ENCODE measurements around the gene EXTL1.

EXTL1 gene

DNA sequence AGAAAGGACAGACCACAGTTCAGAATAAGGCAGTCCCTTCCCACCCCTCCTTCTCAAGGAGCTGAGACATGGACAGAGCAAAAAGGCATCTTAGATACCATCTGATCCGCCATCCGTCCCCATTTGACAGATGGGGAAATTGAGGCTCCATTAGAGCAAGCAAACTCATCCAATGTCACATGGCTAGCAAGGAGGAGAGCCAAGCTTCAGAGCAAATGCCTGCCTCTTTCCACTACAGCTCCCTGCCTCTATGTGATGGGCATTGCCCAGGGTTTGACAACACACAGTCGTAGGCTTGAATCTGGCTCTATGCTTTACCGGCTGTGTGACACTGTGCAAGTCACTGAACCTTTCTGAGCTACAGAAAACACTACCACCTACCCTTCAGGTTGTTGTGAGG, 20.4 kb downstream of the EXTL1 start:
- DNase-seq (ENCODE audit: low read depth in 3 of 3) = no peak

DNA sequence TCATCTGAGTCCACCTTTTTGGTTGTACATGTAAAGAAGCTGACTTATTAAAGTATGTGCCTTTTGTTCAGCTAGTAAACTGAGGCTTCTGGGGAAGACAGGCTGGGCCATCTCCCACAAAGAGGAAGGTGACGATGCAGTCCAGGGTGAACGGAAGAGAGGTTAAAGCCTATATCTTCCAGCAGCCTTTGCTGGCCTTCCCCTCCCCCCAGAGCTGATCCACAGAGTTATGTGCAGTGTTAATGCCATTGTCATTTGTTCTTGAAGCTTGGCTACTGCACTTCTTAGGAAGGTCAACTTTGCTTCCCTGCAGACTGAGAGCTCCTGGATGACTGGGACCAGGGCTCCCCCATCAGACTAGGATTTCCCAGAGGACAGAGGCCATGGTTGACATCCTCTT, 22.2 kb downstream of the EXTL1 start:
- DNase-seq (ENCODE audit: low read depth in 3 of 3) = no peak

DNA sequence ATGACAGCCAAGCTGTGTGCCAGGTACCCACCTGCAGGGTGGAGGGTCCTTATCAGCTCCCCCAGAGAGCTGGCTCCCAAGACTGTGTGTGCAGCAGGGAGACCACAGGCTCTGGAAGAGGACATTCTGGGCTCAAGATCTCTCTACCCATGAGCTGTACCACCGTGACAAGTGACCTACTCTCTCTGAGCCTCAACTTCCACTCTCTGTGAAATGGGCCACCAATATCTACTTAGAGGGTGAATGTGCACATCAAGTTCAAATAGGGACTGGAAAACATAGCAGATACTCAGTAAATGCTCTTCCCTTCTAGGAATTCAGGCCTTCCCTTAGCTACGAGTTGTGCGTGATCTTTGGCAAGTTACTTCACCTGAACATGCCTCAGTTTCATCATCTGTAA, 22.8 kb downstream of the EXTL1 start:
- DNase-seq (ENCODE audit: low read depth in 3 of 3) = no peak

DNA sequence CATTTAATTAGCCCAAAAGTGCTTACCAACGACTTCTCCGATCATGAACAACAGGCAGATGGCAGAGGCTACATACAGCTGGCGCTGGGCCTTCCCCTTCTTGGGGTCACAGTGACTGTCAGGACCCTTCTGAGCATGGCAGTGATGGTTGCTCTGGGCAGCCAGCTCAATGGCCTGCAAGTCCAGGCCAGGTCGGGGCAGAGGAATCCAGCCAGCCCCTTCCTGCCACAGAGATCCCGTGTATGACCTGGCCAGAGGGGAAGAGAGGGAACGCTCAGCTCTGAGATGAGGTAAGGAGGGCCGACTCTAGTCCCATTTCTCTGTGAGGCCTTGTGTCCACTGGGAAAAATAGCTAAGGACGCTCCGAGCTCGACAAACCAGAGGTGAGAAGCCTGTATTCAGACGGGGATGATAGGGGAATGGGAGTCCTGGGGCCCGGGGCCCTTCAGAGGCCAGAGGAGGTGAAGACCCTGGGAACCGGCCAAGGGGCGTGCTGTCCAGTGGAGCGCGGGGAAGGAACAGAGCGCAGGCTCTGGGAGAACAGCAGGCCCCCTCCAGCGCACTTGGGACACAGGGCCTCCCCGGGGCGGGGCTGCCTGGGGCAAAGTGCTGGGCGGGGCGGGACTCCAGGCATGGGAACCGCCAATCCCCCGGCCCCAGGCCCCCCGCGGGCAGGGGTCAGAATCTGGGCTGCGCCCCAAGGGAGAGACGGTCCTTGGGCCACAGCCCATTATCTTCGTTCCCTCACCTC, 23.6 kb downstream of the EXTL1 start:
- DNase-seq (ENCODE audit: low read depth in 3 of 3) = no peak

DNA sequence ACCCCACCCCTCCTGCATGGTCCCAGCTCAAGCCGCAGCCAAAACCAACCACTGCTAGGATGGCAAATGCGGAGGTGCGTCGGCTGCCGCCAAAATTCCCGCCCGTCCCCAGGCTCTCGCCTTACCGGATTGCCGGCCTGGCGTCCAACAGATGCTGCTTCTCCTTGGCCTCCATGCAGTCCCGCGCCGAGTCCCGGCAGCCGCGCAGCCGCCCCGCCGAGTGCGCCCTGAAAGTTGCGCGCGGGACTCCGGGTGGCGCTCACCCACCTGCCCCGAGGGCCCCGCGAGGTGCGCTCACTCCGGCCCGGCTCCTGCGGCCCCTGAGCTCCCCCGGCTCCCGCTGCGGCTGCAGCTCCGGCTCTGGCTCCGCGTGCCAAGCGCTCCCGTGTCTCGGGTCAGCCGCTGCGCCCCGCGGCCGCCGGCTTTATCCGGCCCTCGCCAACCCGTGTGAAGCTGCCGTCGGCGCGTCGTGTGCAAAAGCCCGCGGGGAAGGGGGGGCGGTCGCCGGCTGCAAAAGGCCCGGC, 24.2 kb downstream of the EXTL1 start, which contains the start of gene SLC30A2:
SLC30A2 (minus strand) TSS at position 397 of the 524 bp plus-strand sequence; CDS start at position 175, 222 bp downstream.
- DNase-seq (ENCODE audit: low read depth in 3 of 3) = no peak

DNA sequence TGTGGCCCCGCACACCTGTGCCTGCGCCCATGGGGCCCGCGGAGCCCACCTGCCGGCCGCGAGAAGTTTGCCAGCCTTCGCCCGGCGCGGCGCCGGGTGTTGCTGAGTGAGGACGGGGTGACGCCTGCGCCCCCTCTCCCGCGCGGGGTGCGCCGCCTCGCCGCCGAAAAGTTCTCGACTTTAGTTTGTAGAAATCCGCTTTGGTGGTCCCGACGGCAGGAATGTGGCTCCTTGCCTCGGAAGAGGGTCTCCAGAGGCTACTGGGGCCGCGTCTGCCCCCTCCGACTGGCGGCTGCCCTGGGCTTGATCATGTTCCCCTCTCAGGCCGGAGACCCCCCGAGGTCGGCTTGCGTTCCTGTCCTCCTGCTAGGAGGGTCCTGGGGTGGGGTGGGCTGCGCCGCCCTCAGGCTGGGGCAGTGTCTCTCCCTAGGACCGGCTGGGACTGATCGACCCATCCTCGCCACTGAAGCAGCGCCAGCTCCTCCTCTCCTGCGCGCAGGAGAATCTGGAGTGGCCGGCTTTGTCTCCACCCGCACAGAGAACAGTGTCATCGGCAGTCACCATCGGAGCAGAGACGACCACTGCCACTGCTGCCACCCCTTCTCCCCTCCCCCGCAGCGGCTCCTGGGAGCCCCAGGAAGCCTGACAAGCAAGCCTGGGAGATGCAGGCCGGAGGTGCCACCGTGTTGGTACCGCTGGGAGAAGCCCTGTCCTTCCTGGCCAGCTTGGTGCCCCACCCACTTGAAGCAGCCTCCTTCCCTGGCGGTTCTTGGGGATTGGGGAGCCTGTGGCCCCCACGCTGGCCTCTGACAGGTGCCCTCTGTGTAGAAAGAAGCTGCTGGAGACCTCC, 24.9 kb downstream of the EXTL1 start:
- DNase-seq (ENCODE audit: low read depth in 3 of 3) = no peak

DNA sequence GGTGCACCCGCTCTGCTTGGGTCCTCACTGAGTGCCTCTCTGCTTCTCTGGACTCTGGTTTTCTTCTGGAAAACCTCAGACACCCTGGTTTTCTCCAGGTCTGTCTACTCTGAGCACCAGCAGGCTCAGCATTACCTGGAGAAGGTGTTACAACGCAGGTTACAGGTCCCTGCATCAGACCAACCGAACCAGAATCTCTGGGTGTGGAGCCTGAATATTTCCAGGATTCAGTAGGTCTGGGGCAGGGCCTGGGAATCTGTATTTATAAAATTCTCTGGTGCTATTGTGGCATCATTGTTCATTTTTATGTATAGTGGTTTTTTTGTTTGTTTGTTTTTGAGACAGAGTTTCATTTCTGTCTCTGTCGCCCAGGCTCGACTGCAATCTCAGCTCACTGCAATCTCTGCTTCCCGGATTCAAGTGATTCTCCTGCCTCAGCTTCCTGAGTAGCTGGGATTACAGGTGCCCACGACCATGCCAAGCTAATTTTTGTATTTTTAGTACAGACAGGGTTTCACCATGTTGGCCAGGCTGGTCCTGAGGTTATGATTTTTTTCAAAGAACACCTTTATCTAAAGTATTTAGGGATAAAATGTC, 25.8 kb downstream of the EXTL1 start:
- no peak for DNase-seq (ENCODE audit: low read depth in 3 of 3)

DNA sequence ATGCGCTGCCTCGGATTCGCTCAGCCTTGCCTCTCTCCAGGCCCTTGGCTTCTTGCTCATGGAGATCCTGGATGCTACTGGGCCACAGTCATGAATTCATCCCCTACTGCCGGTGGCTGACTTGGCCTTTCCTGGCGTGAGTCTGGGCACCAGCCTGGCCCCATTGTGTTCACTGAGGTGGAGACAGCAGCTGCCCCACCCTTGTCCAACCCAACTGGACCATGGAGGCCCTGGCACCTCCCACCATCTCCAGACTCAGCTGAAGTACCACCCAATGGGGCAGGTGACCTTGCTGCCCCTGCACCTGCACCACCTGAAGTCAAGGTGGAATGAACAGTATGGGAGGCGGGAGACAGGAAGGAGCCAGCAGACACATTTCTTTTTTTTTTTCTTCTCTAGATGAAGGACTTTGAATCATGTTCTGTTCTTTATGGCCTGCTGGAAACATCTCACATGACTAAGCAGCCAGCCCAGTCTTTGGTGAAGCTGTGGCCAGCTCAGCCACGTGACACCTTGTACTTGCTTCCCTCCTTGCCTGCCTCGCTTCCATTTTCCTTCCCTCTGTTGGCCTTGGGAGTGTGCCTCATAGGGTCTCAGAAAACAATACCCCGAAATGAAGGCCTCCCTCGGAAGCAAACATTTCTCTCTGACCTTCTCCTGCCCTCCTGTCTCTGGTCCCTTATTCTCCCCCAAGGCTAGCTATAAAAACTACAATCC, 28.1 kb downstream of the EXTL1 start:
- no peak for DNase-seq (ENCODE audit: low read depth in 3 of 3)

DNA sequence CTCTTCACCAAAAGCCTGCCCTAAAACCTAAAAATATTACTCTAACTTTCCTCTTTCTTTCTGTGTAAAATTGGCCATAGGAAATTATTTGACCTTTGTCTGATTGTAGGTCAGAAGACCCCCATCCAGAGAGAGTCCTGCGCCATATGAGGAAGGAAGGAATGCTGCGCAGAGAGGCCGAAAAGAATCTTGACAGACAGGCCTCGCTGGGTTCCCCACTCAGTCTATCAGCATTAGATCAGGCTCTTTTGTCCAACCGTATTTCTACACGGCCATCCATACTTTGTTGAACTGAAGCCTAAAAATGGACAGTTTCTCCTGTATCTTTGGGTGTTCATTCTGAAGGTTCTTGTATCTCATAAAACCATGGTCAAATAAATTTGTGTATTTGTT, 28.7 kb downstream of the EXTL1 start:
- DNase-seq (ENCODE audit: low read depth in 3 of 3) = no peak

DNA sequence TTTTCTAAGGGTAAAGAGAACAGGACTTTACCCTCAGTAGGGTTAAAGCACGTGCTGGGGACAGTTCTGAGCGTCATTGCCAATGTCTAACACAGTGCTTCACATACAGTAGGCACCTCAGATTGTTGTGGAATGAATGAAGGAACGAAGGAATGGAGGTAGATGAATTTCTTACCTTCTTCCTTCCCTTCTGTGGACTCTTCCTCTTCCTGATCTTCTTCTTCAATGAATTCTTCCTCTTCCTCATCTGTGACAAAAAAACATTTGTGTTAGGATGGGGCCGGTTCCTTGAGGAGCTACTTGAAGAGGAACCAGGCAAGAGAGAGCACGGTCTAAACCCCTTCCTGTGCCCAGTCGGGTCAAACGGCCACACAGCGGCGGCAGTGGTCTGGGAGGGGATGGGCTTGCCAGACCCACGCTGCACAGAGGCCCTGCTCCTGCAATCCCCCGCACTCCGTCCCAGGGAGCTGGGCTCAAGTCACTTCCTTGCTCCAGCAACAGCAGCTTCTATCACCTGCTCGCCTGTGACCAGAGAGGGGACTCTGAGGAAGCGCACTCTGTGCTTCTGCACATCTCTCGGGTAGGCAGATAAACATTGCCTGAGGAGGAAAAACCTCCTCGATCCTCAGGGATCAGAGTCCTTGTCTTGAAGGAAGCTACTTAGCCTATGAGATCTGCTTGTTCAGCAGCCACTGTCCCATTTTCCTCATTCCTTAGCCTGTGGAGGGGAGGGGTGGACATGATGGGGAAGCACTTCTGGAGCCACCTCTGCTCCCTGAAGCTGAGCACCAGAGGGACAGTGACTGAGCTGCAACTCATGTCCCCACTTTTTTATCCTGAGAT, 32.4 kb downstream of the EXTL1 start:
- no peak for DNase-seq (ENCODE audit: low read depth in 3 of 3)

DNA sequence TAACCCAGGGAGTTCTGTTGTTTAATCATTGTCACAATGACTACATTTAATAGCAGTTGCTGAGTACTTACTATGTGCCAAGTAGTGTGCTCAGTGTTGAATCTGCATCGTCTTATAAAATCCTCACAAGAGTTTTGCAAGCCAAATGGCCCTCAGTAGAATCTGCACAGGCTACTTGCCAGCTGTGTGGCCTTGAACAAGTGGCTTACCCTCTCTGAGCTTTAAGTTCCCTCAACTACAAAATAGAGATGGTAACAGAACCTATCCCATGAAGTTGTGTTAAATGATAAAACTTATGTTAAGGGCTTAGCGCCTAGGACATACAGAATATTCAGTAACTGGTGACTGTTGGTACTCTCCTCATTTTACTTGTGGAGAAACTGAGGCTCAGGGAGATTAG, 33.5 kb downstream of the EXTL1 start:
- no peak for DNase-seq (ENCODE audit: low read depth in 3 of 3)

DNA sequence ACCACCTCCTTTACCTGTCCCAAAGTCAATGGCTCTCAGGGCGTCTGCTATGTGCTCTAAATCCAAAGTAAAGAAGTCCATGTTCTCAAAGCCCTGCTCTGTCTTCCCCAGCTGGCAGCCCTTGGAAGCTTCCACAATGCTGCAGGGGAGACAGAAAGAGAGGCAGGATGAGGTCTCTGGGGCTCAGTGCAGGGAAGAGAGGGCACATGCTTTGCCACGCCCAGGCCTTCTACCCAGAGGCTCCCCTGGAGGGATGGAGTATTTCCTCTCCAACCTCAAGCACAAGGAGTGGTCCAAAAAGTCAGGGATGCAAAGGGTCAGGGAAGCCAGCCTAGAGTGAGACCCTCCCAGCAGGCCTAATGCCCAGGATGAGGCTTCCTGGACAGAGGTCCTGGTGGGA, 35.6 kb downstream of the EXTL1 start:
- DNase-seq (ENCODE audit: low read depth in 3 of 3) = no peak

DNA sequence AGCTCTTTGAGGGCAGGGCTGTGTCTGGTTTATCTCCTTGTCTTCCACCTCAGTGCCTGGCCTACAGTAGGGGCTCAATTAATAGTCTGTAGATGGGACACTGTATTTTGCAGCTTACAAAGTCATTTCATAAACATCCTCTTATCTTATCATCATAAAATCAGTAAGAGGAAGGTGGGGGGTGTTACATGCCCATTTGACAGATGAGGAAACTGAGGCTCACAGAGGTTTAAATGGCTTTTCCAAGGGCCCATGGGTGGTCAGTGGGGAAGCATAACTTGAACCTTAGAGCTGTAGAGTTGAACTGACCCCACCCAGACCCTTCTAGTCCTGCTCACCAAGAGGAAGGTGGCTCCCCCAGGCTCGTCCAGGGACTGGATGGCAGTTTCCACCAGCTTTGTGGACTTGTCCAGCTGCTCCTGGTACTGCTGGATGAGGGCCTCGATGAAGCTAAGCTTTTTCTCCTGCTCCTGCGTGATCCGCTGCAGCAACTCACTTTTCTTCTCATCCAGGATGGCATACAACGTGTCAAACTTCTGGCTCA, 36.5 kb downstream of the EXTL1 start:
- no peak for DNase-seq (ENCODE audit: low read depth in 3 of 3)

DNA sequence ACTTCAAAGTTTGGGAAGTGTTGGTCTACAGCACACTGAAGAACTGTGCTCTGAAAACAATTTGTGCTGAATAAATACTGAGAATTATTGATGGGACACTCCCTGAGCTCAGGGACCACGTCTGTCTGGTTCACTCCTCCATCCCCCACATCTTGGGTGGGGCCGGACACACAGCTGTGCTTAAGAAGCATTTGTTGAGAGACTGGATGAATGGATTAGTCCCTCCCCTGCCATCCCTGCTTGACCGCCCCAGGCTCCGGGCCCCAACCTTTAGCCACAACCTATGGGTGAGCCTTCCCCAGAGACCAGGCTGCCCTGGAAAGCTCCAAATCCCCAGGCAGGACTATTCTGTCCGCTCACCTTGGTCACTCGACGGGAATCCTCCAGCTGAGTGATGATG, 38.3 kb downstream of the EXTL1 start:
- DNase-seq (ENCODE audit: low read depth in 3 of 3) = no peak

DNA sequence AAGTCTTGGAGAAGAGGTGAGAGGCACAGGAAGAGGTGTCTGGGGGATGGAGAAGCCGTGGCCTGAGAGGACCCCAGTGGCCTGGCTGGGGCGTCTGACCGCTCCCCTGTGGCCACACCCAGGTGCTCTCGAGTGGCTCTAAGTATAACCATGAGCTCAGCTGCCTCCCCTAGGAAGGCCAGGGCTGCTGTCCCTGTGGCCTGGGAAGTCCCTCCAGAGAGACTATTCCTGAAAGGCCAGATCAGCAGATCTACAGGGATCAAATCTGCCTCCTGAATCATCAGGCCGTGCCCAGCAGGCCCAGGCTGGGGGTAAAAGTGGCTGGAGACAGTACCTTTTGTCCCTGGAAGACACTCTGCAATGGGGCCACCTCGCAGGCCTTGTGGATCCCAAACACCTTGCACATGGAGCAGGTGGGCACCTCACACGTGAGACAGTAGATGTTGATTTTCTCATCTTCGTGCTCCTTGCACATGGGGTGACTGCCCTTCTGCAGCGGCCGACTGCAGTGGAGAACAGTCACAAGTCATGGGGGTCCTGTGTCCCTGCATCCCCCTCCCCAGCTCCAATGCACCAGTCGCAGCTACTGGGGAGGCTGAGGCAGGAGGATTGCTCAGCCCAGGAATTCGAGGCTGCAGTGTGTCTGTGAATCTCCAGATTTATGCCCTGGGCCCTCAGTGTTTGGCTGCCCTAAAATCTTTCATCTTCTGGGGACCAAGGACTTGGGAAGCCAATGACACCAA, 39.4 kb downstream of the EXTL1 start:
- DNase-seq (ENCODE audit: low read depth in 3 of 3) = no peak

DNA sequence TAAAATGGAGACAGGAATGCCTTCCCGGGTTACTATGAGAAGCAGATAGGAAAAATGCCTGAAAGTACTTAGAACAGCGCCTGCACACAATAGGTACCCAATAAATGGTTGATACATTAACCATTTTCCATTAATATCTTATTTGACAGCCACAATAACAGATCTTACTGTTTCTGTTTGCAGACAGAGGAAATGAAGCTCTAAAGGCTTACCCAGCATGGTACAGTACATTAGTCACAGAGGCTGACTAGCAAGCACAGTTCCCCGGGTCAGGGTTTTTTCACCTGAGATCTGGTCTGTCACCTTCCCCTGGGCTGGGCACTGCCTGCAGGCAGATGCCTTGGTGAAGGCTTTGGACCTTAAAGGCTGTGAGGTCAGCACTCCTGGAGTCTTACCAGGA, 43.0 kb downstream of the EXTL1 start:
- no peak for DNase-seq (ENCODE audit: low read depth in 3 of 3)

DNA sequence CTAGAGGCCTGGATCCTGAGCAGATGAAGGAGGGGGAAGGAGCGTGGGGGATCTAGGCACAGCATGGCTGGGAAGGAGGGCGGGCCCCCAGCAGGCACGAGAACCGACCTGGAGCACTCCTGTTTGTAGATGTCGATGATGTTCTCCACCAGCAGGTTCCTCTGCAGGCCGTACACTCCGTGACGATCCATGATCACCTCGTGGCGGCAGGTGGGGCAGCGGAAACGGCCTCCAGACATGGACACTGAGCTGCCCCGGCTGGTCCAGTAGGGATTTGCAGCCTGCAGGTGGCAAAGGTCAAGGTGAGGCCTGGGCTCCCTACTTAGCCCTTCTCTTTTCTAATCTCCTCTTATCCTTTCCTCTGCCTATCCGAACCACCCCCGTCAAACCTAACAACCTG, 44.6 kb downstream of the EXTL1 start:
- DNase-seq (ENCODE audit: low read depth in 3 of 3) = no peak

DNA sequence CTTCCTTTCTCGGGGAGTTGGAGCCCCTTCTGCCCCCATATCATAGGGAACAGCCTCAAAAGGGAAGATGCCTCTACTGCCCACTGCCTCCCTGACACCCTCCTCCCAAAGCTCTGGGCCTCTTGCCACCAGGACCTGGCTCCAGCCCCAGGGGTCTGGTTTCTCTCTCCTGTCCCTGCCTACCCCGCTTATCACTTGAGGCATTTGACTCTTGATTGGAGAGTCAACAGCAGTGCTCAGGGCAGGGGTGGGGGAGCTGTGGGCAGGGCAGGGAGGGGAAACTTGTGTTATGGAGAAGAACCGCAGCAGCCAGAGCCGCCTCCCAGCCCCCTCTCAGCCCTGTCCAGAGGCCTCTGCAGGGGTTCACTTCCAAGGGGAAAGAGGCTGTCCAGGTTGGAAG, 45.3 kb downstream of the EXTL1 start:
- no peak for DNase-seq (ENCODE audit: low read depth in 3 of 3)

DNA sequence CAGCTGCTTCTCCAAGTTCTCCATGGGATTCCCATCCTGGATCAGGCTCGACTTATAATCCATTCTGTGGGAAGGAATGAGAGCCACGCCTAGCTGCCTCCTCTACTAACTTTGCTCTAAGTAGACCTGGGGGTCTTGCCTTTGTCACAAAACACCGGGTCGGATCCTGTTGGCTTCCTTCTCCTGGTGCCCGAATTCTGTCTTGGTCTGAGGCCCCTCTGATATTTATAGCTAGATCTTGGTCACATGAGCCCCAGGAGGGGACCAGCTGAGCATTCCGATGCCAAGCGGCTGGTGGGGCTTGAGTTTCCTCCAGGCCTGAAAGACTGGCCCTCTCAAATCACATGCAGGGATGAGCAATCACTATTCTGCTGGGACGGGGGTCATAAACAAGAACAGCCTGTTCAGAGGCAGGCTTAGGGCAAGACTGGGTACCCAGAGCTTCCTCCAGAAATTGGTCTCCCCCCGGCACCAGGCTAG, 45.9 kb downstream of the EXTL1 start, which contains the start of gene TRIM63:
TRIM63 (minus strand) TSS at position 199 of the 480 bp plus-strand sequence; CDS start at position 63, 136 bp downstream.
- DNase-seq (ENCODE audit: low read depth in 3 of 3) = no peak

DNA sequence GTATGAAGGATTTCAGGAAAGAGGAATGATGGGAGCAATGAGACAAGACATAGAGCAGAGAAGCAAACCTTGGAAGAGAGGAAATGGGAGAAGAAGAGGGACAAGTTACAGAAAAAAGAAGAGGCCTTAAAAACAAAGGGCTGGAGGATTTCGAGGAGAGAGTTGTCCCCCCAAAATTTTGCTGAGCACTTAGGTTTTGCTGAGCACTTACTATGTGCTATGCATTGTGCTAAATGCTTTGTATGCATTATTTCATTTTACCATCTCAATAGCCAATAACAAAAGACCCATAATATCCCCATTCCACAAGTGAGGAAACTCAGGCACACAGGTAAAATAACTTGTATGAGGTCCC, 48.3 kb downstream of the EXTL1 start:
- DNase-seq (ENCODE audit: low read depth in 3 of 3) = no peak

Data from stimulated activated CD4-positive, alpha-beta T cell treated with anti-CD3 and anti-CD28 coated beads, TNF-alpha, amount 100 ng/mL, for 48 hours (primary cell).